Measurements from ENCODE around the gene CHST11. TPM values are rescaled to one million over a fixed set of nuclear protein-coding genes. Genes with fewer than 3 reads are reported as not detected.

The CHST11 gene
- total and polyA plus RNA-seq, 10 donors, result 5.2 to 65.1 (median 48.4) TPM

DNA sequence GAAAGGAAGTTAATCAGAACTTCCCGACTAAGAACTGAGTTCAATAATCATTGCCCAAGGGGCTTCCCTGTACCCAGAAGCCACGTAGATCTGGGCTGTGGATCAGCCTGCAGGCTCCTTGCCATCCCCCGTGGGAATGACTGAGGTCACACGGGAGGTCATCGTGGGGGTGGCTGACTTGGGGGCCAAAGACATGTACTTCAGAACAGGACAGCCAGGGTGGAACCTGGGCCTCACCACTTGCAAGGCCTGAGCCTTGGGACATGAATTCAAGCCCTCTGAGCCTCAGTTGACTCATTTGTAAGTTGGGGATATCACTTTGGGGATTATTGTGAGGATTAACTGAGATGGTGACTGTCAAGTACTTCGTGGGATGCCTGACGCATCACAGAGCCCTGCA lies 280.4 kb downstream of the CHST11 start:
- no peak for DNase-seq
- peaks cover 23 to 99% (median 71%) of the 10 kb centered on the region in 6 donors for H3K4me1 ChIP-seq
- WGBS, 5 donors, result 71 to 93% (median 86%) methylated on average over 7 of the region's 7 CpGs
- intact Hi-C loops (cut with DNase I; ENCODE audit: low total_unique reads), result no loop called here
- no peak for TF ChIP-seq POLR2AphosphoS5 (IDR thresholded peaks at IDR 0.05)
- TF ChIP-seq, protein P1, sequence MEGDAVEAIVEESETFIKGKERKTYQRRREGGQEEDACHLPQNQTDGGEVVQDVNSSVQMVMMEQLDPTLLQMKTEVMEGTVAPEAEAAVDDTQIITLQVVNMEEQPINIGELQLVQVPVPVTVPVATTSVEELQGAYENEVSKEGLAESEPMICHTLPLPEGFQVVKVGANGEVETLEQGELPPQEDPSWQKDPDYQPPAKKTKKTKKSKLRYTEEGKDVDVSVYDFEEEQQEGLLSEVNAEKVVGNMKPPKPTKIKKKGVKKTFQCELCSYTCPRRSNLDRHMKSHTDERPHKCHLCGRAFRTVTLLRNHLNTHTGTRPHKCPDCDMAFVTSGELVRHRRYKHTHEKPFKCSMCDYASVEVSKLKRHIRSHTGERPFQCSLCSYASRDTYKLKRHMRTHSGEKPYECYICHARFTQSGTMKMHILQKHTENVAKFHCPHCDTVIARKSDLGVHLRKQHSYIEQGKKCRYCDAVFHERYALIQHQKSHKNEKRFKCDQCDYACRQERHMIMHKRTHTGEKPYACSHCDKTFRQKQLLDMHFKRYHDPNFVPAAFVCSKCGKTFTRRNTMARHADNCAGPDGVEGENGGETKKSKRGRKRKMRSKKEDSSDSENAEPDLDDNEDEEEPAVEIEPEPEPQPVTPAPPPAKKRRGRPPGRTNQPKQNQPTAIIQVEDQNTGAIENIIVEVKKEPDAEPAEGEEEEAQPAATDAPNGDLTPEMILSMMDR (IDR thresholded peaks at IDR 0.05 in 8 of 11, conservative IDR thresholded peaks at IDR 0.05 in 3 of 11), result no peak
- TF ChIP-seq POLR2A (IDR thresholded peaks at IDR 0.05), result no peak
- no peaks in the 10 kb centered on the region for H3K9me3 ChIP-seq
- peak overlapping the region in 5 of 8 donors; percentile 34 to 89 (median 79) for H3K27ac ChIP-seq
- H3K4me3 ChIP-seq, result no peak overlapping the region
- no peaks in the 10 kb centered on the region for H3K36me3 ChIP-seq
- H3K27me3 ChIP-seq (replicated peaks in 1 of 7), result no peaks in the 10 kb centered on the region

DNA sequence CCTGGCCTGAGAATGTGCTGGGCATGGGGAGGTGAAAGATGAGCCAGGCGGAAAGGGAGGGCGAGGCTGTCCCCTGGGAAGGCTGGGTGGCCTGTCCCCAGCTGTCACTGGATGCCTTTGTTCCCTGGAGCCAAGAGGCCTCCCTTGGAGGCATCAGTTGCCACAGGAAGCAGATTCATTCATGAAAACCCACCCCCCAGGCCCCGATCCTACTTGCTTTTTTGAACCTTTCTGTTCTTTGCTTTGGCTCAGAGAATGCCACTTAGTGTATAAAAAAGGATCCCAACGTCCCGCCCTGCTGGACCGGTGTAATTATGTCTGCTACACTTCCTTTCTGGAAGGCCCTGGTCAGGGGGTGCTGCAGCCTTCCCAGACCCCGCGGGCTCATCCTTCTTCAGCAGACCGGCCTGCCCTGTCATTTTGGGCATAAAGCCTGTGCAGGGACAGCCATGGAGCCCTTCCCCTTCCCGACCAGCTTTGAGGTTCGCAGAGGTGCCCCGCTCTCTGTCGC lies 281.1 kb downstream of the CHST11 start:
- Histone ChIP-seq H3K27me3 (replicated peaks in 1 of 7) (no peaks in the 10 kb centered on the region), H3K4me1 (peaks cover 23 to 100% (median 78%) of the 10 kb centered on the region in 6 donors), H3K27ac (peak overlapping the region in 5 of 8 donors; percentile 27 to 89 (median 79)), H3K4me3 (no peak overlapping the region), H3K36me3 (no peaks in the 10 kb centered on the region), H3K9me3 (no peaks in the 10 kb centered on the region)
- DNase-seq, result no peak
- intact Hi-C loops (cut with DNase I; ENCODE audit: low total_unique reads), result no loop called here
- WGBS, 5 donors, result 77 to 85% (median 79%) methylated on average over 13 of the region's 13 CpGs
- TF ChIP-seq, protein P1 (IDR thresholded peaks at IDR 0.05 in 8 of 11, conservative IDR thresholded peaks at IDR 0.05 in 3 of 11), result no peak
- no peak for TF ChIP-seq POLR2A (IDR thresholded peaks at IDR 0.05)
- no peak for TF ChIP-seq POLR2AphosphoS5 (IDR thresholded peaks at IDR 0.05)

DNA sequence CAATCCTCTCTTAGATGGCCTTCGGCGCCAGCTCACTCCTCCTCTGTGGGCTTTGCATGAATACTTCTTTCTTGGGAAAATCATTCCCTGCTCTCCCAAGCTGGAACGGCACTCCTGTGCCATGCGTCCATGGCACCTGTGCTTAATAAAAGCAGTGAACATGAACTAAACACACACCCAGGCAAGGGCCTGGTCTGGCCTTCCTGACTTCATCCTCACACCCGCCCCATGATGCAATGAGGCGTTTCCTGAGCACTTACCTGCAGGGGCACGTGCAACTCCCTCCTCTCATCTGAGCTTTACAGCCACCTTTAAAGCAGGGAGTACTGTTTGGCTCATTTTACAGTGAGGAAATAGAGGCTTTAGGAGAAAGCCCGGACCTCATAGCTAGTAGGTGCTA lies 281.6 kb downstream of the CHST11 start:
- H3K4me1 ChIP-seq, result peaks cover 23 to 100% (median 83%) of the 10 kb centered on the region in 6 donors
- 65 to 78% (median 72%) methylated on average over 8 of the region's 8 CpGs for WGBS, 5 donors
- no peak overlapping the region for H3K4me3 ChIP-seq
- DNase-seq, result no peak
- intact Hi-C loops (cut with DNase I; ENCODE audit: low total_unique reads), result no loop called here
- H3K27ac ChIP-seq, result peak overlapping the region in 6 of 8 donors; percentile 2 to 89 (median 75)
- no peaks in the 10 kb centered on the region for H3K27me3 ChIP-seq (replicated peaks in 1 of 7)
- H3K36me3 ChIP-seq, result no peaks in the 10 kb centered on the region
- TF ChIP-seq, protein P1 (IDR thresholded peaks at IDR 0.05 in 8 of 11, conservative IDR thresholded peaks at IDR 0.05 in 3 of 11), result no peak
- no peak for TF ChIP-seq POLR2A (IDR thresholded peaks at IDR 0.05)
- no peak for TF ChIP-seq POLR2AphosphoS5 (IDR thresholded peaks at IDR 0.05)
- no peaks in the 10 kb centered on the region for H3K9me3 ChIP-seq

- H3K4me1 ChIP-seq, result peaks cover 23 to 99% (median 81%) of the 10 kb centered on the region in 6 donors
- no peaks in the 10 kb centered on the region for H3K36me3 ChIP-seq
- peaks cover 0 to 2% (median 0%) of the 10 kb centered on the region in 8 donors for H3K9me3 ChIP-seq
- H3K27me3 ChIP-seq (replicated peaks in 1 of 7), result no peaks in the 10 kb centered on the region
- peak overlapping the region in 7 of 8 donors; percentile 13 to 89 (median 76) for H3K27ac ChIP-seq
- no peak overlapping the region for H3K4me3 ChIP-seq
- intact Hi-C loops (cut with DNase I; ENCODE audit: low total_unique reads), result no loop called here
- WGBS, 5 donors, result 89 to 95% (median 90%) methylated on average over 14 of the region's 14 CpGs
- DNase-seq, result no peak
- TF ChIP-seq POLR2AphosphoS5 (IDR thresholded peaks at IDR 0.05), result peak in 1 of 3 donors; percentile 51
- TF ChIP-seq, protein P1 (IDR thresholded peaks at IDR 0.05 in 8 of 11, conservative IDR thresholded peaks at IDR 0.05 in 3 of 11), result no peak
These were observed 282.3 kb downstream of the CHST11 start for GRCh38 chr12:104738776-104739642.

Data from spleen (tissue), 11 donors.